Endothelial cell of umbilical vein (primary cell): Measurements from ENCODE around the gene CITED2. TPM values are rescaled to one million over a fixed set of nuclear protein-coding genes. Genes with fewer than 3 reads are reported as not detected.

Source experiments
- BruUV-seq: library from RNA; stranded (reverse); fragments of 400-500 nt; replicated peaks from 2 replicates; lab custom pipeline; 2021; lab: Mats Ljungman, UMichigan
- CTCF ChIA-PET: fragments of 300-600, 350-600 bp; sonication (Branson Sonifier 250); formaldehyde crosslinking; loops from one replicate; lab custom pipeline; 2021; ENCODE audit warnings: antibody characterized with exemption, inconsistent platforms; lab: Charles Lee
- POLR2A ChIA-PET: fragments of 300-600, 350-600 bp; sonication (Branson Sonifier 250); formaldehyde crosslinking; loops from one replicate; lab custom pipeline; 2021; ENCODE audit warnings: antibody characterized with exemption, inconsistent platforms; lab: Charles Lee
- DNase-seq: peaks from one replicate; pipeline ENCODE4 v3.0.0-alpha.2; 2011; ENCODE audit warnings: low read depth, low spot score
- FAIRE-seq: peaks from 2 replicates; lab custom pipeline; 2011; peaks lifted over from hg19 to GRCh38; lab: Jason Lieb, UNC
- H2AFZ ChIP-seq: 2 replicates; pipeline ENCODE4 v1.6.0; 2012; ENCODE audit warnings: low read depth, low read length, control low read depth, inconsistent platforms
- H3K27ac ChIP-seq: 2 replicates; pipeline ENCODE4 v1.5.1; 2011; ENCODE audit warnings: low read depth, mild to moderate bottlenecking, control low read depth, low read length, moderate library complexity; ENCODE audit not compliant: insufficient read depth
- H3K27me3 ChIP-seq, 2 experiments: 2 replicates each; pipeline versions ENCODE4 v1.6.0 to v1.6.1; 2011; ENCODE audit warnings: low read length in 2 of 2, mixed read lengths in 1 of 2; ENCODE audit not compliant: control insufficient read depth in 2 of 2, insufficient read depth in 2 of 2
- H3K36me3 ChIP-seq, 2 experiments: 2 replicates in 1 of 2; 3 replicates in 1 of 2; pipeline ENCODE4 v1.5.1; 2011; ENCODE audit warnings: low read length in 2 of 2, mild to moderate bottlenecking in 1 of 2, moderate library complexity in 1 of 2; ENCODE audit not compliant: control insufficient read depth in 2 of 2, insufficient read depth in 2 of 2; ENCODE audit errors: extremely low read depth in 1 of 2
- H3K4me1 ChIP-seq: 3 replicates; pipeline ENCODE4 v1.5.1; 2011; ENCODE audit warnings: mild to moderate bottlenecking, low read length; ENCODE audit not compliant: control insufficient read depth, insufficient read depth; ENCODE audit errors: extremely low read depth
- H3K4me2 ChIP-seq: 2 replicates; pipeline ENCODE4 v1.6.1; 2011; ENCODE audit warnings: low read length, control low read depth, mixed read lengths; ENCODE audit not compliant: insufficient read depth
- H3K4me3 ChIP-seq, 3 experiments: fragments of 200-600 bp in 1 of 3; sonication (generic), shearing (Covaris generic) in 1 of 3; replicated peaks in 1 of 3; 2 replicates each; pipeline ENCODE4 v1.5.1; 2011 to 2016; ENCODE audit warnings: control low read depth in 3 of 3, low read length in 3 of 3, mild to moderate bottlenecking in 2 of 3, inconsistent platforms in 1 of 3, low read depth in 1 of 3, moderate library complexity in 1 of 3; ENCODE audit not compliant: insufficient read depth in 1 of 3
- H3K79me2 ChIP-seq: 2 replicates; pipeline ENCODE4 v1.6.0; 2012; ENCODE audit warnings: low read length, inconsistent platforms; ENCODE audit not compliant: control insufficient read depth, insufficient read depth
- H3K9ac ChIP-seq: replicated peaks from 2 replicates; pipeline ENCODE3; 2011; ENCODE audit warnings: low read length, control low read depth; ENCODE audit not compliant: insufficient read depth; ENCODE audit errors: extremely low read depth
- H3K9me1 ChIP-seq: replicated peaks from 3 replicates; pipeline ENCODE4 v1.6.0; 2011; ENCODE audit warnings: mild to moderate bottlenecking, low read length; ENCODE audit not compliant: control insufficient read depth, insufficient read depth; ENCODE audit errors: extremely low read depth
- H3K9me3 ChIP-seq: replicated peaks from 2 replicates; pipeline ENCODE4 v1.5.1; 2012; ENCODE audit warnings: low read length, inconsistent platforms; ENCODE audit not compliant: control insufficient read depth, insufficient read depth
- H4K20me1 ChIP-seq: replicated peaks from 2 replicates; pipeline ENCODE3; 2011; ENCODE audit warnings: mild to moderate bottlenecking, low read length; ENCODE audit not compliant: control insufficient read depth, insufficient read depth; ENCODE audit errors: extremely low read depth
- EZH2 ChIP-seq: IDR thresholded peaks from 2 replicates; pipeline ENCODE4 v1.6.1; 2012; ENCODE audit warnings: borderline replicate concordance, low read depth, mild to moderate bottlenecking, moderate library complexity, low read length, inconsistent platforms; ENCODE audit not compliant: severe bottlenecking
- FOS ChIP-seq: IDR thresholded peaks from 2 replicates; pipeline ENCODE4 v1.6.1; 2011; ENCODE audit warnings: mild to moderate bottlenecking, low read length, moderate library complexity, borderline replicate concordance; ENCODE audit not compliant: insufficient read depth
- GATA2 ChIP-seq: IDR thresholded peaks from 2 replicates; pipeline ENCODE4 v1.7.0; 2011; ENCODE audit warnings: low read depth, mild to moderate bottlenecking, moderate library complexity, mixed read lengths, low read length; ENCODE audit not compliant: insufficient read length, insufficient read depth
- JUN ChIP-seq: IDR thresholded peaks from 2 replicates; pipeline ENCODE4 v1.6.1; 2011; ENCODE audit warnings: borderline replicate concordance, low read depth; ENCODE audit not compliant: insufficient read length, insufficient read depth
- MYC ChIP-seq: IDR thresholded peaks from one replicate; pipeline ENCODE4 v1.6.1; 2011; ENCODE audit warnings: mild to moderate bottlenecking, low read depth, low read length
- POLR2A ChIP-seq: IDR thresholded peaks from 2 replicates; pipeline ENCODE4 v1.6.1; 2012; ENCODE audit warnings: low read depth, mild to moderate bottlenecking, control low read depth, low read length
- POLR2AphosphoS5 ChIP-seq: IDR thresholded peaks from 2 replicates; pipeline ENCODE4 v1.6.1; 2012; ENCODE audit warnings: low read depth, mild to moderate bottlenecking, control low read depth, low read length, moderate library complexity; ENCODE audit not compliant: insufficient read depth
- dilution Hi-C: fragments of 300-500 bp; cut with MboI; formaldehyde crosslinking; loops from one replicate; pipeline ENCODE4 v1.15.0; 2019; ENCODE audit warnings: low sequenced_read_pairs; ENCODE audit not compliant: extremely low pct_ligation_motif_present
- intact Hi-C: fragments of 100-400 bp; cut with micrococcal nuclease; formaldehyde crosslinking; loops from one replicate; pipeline ENCODE4 v1.10.0; 2022
- polyA plus RNA-seq, 4 experiments: library from polyadenylated mRNA; depleted of rRNA in 3 of 4; stranded (reverse) in 3 of 4; unstranded in 1 of 4; fragments of >200 nt; gene quantifications; 2 replicates each; pipeline versions ENCODE4 v1.2.1 to v1.2.3, GENCODE V29; 2011 to 2012; ENCODE audit warnings: missing spikeins in 1 of 4
- total RNA-seq: library from RNA; stranded (reverse); gene quantifications from 2 replicates; pipeline ENCODE4 v1.2.3, GENCODE V29; 2021
- TF ChIP-seq, protein P1 (sequence below), 2 donors: IDR thresholded peaks; 1 replicate in 1 of 2; 2 replicates in 1 of 2; pipeline ENCODE4 v1.5.1; 2011; ENCODE audit warnings: low read length in 2 of 2, mild to moderate bottlenecking in 2 of 2, moderate library complexity in 2 of 2, control low read depth in 1 of 2, inconsistent platforms in 1 of 2, low read depth in 1 of 2; ENCODE audit not compliant: insufficient read depth in 1 of 2; ENCODE audit errors: extremely low read depth in 1 of 2
- TF ChIP-seq, protein P2 (sequence below): IDR thresholded peaks from 2 replicates; pipeline ENCODE4 v1.6.1; 2011; ENCODE audit not compliant: insufficient read depth, insufficient read length

CITED2 gene
- total and polyA plus RNA-seq, 2 donors (not counting 3 experiments of a cell fraction or from before 2014, with no cell fraction given), result 81.1 to 85.7 TPM

GRCh38 chr6:139423037-139423703 is 48.7 kb upstream of the CITED2 start:
- H3K4me3 ChIP-seq, result no peak overlapping the region
- H3K4me2 ChIP-seq, result no peak overlapping the region
- no peaks in the 10 kb centered on the region for H3K9me1 ChIP-seq
- POLR2A ChIA-PET, result interaction anchor here (0.7 kb wide), 1 partner anchor 1773 kb away, joined by 6 read pairs; no protein-coding TSS in a partner anchor
- dilution Hi-C loops, result no loop called here
- H3K4me1 ChIP-seq, result no peaks in the 10 kb centered on the region
- no peaks in the 10 kb centered on the region for H3K9me3 ChIP-seq
- no peaks in the 10 kb centered on the region for H3K36me3 ChIP-seq
- H2AFZ ChIP-seq, result no peak overlapping the region
- no peak for FAIRE-seq
- H3K9ac ChIP-seq, result no peak overlapping the region
- CTCF ChIA-PET, result no interaction called here
- no peaks in the 10 kb centered on the region for H3K79me2 ChIP-seq
- TF ChIP-seq POLR2AphosphoS5 (no peak), EZH2 (no peak), FOS (no peak), JUN (no peak), GATA2 (no peak), POLR2A (no peak), MYC (no peak)
- TF ChIP-seq, protein P1, sequence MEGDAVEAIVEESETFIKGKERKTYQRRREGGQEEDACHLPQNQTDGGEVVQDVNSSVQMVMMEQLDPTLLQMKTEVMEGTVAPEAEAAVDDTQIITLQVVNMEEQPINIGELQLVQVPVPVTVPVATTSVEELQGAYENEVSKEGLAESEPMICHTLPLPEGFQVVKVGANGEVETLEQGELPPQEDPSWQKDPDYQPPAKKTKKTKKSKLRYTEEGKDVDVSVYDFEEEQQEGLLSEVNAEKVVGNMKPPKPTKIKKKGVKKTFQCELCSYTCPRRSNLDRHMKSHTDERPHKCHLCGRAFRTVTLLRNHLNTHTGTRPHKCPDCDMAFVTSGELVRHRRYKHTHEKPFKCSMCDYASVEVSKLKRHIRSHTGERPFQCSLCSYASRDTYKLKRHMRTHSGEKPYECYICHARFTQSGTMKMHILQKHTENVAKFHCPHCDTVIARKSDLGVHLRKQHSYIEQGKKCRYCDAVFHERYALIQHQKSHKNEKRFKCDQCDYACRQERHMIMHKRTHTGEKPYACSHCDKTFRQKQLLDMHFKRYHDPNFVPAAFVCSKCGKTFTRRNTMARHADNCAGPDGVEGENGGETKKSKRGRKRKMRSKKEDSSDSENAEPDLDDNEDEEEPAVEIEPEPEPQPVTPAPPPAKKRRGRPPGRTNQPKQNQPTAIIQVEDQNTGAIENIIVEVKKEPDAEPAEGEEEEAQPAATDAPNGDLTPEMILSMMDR (IDR thresholded peaks at IDR 0.05; ENCODE audit: extremely low read depth in 1 of 2, insufficient read depth in 1 of 2, low read depth in 1 of 2, low read length in 2 of 2), result no peak
- TF ChIP-seq, protein P2, sequence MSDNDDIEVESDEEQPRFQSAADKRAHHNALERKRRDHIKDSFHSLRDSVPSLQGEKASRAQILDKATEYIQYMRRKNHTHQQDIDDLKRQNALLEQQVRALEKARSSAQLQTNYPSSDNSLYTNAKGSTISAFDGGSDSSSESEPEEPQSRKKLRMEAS, result no peak
- H3K27me3 ChIP-seq, result no peaks in the 10 kb centered on the region
- BruUV-seq, result no TSS peak
- H4K20me1 ChIP-seq, result no peaks in the 10 kb centered on the region
- intact Hi-C loops, result no loop called here
- H3K27ac ChIP-seq, result no peak overlapping the region
- DNase-seq, result no peak
